ENCODE results near the gene TMEM14B.
"Not testable (repeated sequence)": the region's sequence is repeated elsewhere in the genome, so short reads cannot be mapped to it uniquely, and the experiment has no call there.

TMEM14B gene

DNA sequence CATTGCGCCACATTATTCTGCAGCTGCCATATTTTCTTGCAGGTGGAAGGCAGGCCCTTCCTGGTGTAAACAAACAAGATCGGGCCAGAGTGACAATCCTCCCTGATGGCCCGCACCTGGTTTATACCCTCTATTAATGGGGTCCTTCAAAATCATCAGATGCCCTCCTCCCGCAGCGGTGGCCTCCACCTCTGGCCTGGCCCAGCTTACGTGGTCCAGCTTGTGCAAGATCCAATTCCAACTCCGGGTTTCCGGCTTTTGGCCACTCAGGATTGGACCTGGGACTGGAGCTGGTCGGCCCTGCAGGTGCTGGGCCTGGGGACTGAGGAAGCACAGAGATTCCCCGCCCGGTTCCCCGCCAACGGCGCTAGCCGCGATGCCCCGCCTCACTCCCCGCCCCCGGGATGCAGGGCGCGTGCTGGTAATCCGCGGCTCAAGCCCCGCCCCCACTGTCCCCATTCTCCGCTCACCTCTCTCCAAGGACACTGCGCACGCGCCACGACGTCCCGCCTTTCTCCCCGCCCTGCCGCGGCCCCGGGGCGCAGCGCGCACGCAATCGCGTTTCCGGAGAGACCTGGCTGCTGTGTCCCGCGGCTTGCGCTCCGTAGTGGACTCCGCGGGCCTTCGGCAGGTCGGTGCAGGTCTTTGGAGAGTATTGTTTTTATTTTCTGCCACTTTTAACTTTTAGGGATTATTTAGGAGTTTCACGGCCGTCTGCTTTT is at the start of gene TMEM14B:
Gene TMEM14B (plus strand): TSS at position 555 of the 722 bp plus-strand sequence. CDS start 1,441 bp downstream, outside the sequence.
- TF ChIP-seq, protein P1, sequence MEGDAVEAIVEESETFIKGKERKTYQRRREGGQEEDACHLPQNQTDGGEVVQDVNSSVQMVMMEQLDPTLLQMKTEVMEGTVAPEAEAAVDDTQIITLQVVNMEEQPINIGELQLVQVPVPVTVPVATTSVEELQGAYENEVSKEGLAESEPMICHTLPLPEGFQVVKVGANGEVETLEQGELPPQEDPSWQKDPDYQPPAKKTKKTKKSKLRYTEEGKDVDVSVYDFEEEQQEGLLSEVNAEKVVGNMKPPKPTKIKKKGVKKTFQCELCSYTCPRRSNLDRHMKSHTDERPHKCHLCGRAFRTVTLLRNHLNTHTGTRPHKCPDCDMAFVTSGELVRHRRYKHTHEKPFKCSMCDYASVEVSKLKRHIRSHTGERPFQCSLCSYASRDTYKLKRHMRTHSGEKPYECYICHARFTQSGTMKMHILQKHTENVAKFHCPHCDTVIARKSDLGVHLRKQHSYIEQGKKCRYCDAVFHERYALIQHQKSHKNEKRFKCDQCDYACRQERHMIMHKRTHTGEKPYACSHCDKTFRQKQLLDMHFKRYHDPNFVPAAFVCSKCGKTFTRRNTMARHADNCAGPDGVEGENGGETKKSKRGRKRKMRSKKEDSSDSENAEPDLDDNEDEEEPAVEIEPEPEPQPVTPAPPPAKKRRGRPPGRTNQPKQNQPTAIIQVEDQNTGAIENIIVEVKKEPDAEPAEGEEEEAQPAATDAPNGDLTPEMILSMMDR (IDR thresholded peaks at IDR 0.05; ENCODE audit: low read depth, low read length, missing control alignments), result no peak
- in situ Hi-C loops (cut with HindIII; ENCODE audit: low sequenced_read_pairs), result no loop called here
- peak within 1 kb of the TSS; percentile 64 for H3K4me3 ChIP-seq (ENCODE audit: low read depth, low read length)
- peak; percentile 89 for DNase-seq (ENCODE audit: low read depth)

DNA sequence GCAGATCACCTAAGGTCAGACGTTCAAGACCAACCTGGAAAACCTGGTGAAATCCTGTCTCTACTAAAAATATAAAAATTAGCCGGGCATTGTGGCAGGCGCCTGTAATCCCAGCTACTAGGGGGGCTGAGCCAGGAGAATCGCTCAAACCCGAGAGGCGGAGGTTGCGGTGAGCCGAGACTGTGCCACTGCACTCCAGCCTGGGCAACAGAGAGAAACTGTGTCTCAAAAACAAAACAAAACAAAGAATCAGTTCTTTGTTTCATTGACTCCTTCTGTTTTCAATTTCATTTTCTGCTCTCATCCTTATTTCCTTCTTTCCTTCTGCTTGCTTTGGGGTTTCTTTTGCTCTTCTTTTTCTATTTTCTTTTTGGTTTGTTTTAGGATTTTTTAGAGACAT is 33.6 kb upstream of the TMEM14B start:
- TF ChIP-seq, protein P1 (IDR thresholded peaks at IDR 0.05; ENCODE audit: low read depth, low read length, missing control alignments), result no peak
- no peak overlapping the region for H3K4me3 ChIP-seq (ENCODE audit: low read depth, low read length)
- in situ Hi-C loops (cut with HindIII; ENCODE audit: low sequenced_read_pairs), result no loop called here
- DNase-seq (ENCODE audit: low read depth), result no peak

DNA sequence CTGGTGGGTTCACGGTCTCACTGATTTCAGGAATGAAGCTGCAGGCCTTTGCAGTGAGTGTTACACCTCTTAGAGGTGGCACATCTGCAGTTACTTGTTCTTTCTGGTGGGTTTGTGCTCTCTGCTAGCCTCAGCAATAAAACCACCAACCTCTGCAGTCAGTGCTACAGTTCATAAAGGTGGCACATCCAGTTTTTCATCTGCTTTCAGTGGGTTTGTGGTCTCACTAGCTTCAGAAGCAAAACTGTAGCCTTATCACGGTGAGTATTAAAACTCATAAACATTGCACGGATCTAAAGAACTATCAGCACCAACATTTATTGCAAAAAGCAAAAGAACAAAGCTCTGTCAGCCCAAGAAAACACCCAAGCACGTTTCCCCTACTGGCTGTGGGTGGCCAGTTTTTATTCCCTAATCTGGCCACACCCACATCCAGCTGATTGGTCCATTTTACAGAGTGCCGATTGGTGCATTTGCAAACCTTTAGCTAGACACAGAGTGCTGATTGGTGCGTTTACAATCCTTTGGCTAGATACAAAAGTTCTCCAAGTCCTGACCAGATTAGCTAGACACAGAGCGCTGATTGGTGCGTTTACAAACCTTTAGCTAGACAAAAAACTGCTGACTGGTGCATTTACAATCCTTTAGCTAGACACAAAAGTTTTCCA is 28.2 kb upstream of the TMEM14B start:
- in situ Hi-C loops (cut with HindIII; ENCODE audit: low sequenced_read_pairs), result no loop called here
- peak overlapping the region; percentile 40 for H3K4me3 ChIP-seq (ENCODE audit: low read depth, low read length)
- TF ChIP-seq, protein P1 (IDR thresholded peaks at IDR 0.05; ENCODE audit: low read depth, low read length, missing control alignments), result no peak
- DNase-seq (ENCODE audit: low read depth), result no peak

DNA sequence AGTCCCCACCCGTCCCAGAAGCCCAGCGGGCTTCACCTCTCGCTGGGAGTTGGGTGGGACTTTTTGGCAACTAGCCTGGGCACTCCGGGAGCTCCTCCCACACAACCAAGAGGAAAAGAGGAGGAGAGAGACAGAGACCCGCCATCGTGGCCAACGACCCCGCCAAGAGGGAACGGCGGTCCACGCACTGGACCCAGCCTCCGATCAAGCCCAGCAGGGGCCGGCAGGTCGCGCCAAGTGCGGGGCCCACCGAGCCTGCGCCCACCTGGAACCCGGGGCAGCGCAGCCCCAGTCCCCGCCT is 27.7 kb upstream of the TMEM14B start:
- in situ Hi-C loops (cut with HindIII; ENCODE audit: low sequenced_read_pairs), result no loop called here
- peak overlapping the region; percentile 40 for H3K4me3 ChIP-seq (ENCODE audit: low read depth, low read length)
- DNase-seq (ENCODE audit: low read depth), result no peak
- TF ChIP-seq, protein P1 (IDR thresholded peaks at IDR 0.05; ENCODE audit: low read depth, low read length, missing control alignments), result no peak

DNA sequence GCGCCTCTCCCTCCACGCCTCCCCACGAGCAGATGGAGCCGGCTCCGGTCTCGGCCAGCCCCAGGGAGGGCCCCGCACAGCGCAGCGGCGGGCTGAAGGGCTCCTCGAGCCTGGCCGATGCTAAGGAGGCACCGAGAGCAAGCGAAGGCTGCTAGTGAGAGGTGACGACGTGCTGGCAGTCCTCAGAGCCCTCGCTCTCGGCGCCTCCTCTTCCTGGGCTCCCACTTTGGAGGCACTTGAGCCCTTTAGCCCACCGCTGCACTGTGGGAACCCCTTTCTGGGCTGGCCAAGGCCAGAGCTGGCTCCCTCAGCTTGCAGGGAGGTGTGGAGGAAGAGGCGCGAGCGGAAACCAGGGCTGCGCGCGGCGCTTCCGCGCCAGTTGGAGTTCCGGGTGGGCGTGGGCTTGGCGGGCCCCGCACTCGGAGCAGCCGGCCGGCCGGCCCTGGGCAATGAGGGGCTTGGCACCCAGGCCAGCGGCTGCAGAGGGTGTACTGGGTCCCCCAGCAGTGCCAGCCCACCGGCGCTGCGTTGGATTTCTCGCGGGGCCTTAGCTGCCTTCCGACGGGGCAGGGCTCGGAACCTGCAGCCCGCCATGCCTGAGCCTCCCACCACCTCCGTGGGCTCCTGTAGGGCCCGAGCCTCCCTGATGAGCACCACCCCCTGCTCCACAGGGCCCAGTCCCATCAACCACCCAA is 27.2 kb upstream of the TMEM14B start:
- H3K4me3 ChIP-seq (ENCODE audit: low read depth, low read length), result peak overlapping the region; percentile 40
- no peak for DNase-seq (ENCODE audit: low read depth)
- TF ChIP-seq, protein P1 (IDR thresholded peaks at IDR 0.05; ENCODE audit: low read depth, low read length, missing control alignments), result no peak
- in situ Hi-C loops (cut with HindIII; ENCODE audit: low sequenced_read_pairs), result no loop called here

DNA sequence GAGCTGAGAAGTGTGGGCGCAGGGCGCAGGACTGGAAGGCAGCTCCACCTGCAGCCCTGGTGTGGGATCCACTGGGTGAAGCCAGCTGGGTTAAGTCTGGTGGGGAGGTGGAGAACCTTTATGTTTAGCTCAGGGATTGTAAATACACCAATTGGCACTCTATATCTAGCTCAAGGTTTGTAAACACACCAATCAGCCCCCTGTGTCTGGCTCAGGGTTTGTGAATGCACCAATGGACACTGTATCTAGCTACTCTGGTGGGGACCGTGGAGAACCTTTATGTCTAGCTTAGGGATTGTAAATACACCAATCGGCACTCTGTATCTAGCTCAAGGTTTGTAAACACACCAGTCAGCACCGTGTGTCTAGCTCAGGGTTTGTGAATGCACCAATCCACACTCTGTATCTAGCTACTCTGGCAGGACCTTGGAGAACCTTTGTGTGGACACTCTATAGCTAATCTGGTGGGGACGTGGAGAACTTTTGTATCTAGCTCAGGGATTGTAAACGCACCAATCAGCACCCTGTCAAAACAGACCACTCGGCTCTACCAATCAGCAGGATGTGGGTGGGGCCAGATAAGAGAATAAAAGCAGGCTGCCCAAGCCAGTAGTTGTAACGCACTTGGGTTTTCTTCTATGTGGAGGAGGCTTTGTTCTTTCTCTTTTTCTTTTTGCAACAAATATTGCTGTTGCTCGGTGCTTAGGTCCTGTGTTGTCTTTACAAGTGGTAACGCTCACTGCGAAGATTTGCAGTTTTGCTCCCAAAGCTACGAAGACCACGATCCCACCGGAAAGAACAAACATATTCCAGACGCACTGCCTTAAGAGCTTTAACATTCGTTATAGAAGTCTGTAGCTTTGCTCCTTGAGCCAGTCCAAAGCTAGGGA is 26.4 kb upstream of the TMEM14B start:
- peak overlapping the region; percentile 40 for H3K4me3 ChIP-seq (ENCODE audit: low read depth, low read length)
- in situ Hi-C loops (cut with HindIII; ENCODE audit: low sequenced_read_pairs); DNase-seq (ENCODE audit: low read depth): not testable (repeated sequence)

All from astrocyte of the cerebellum (primary cell).